Smooth muscle cell (in vitro differentiated cells): ENCODE measurements around the gene PLD2. TPM values are rescaled to one million over a fixed set of nuclear protein-coding genes. Genes with fewer than 3 reads are reported as not detected.
A peak's percentile ranks its signal among the peaks of the same experiment; 100 is the strongest.

Source experiments
- DNase-seq: peaks from one replicate; lab custom pipeline; 2025; ENCODE audit not compliant: unreplicated experiment; lab: John Stamatoyannopoulos, UW
- H2AFZ ChIP-seq: fragments of 200-600 bp; sonication (generic); 2 replicates; pipeline ENCODE4 v1.6.0; 2016; ENCODE audit warnings: antibody characterized with exemption, low read depth, mild to moderate bottlenecking
- H3F3A ChIP-seq: fragments of 200-600 bp; sonication (generic); 2 replicates; pipeline ENCODE4 v1.6.0; 2017; ENCODE audit warnings: antibody characterized with exemption, low read depth
- H3K27ac ChIP-seq: fragments of 200-600 bp; sonication (generic); 2 replicates; pipeline ENCODE4 v1.5.1; 2016; ENCODE audit warnings: low read depth, mild to moderate bottlenecking
- H3K27me3 ChIP-seq: fragments of 200-600 bp; sonication (generic); 2 replicates; pipeline ENCODE4 v1.6.1; 2016; ENCODE audit warnings: low read depth, mild to moderate bottlenecking
- H3K36me3 ChIP-seq: fragments of 200-600 bp; sonication (generic); 2 replicates; pipeline ENCODE4 v1.5.1; 2016; ENCODE audit warnings: low read depth
- H3K4me1 ChIP-seq: fragments of 200-600 bp; sonication (generic); 2 replicates; pipeline ENCODE4 v1.5.1; 2016; ENCODE audit warnings: low read depth
- H3K4me2 ChIP-seq: fragments of 200-600 bp; sonication (generic); 2 replicates; pipeline ENCODE4 v1.6.0; 2016; ENCODE audit warnings: mild to moderate bottlenecking
- H3K4me3 ChIP-seq: fragments of 200-600 bp; sonication (generic); 2 replicates; pipeline ENCODE4 v1.5.1; 2016; ENCODE audit warnings: mild to moderate bottlenecking
- H3K79me2 ChIP-seq: fragments of 200-600 bp; sonication (generic); 2 replicates; pipeline ENCODE4 v1.6.0; 2016; ENCODE audit warnings: low read depth, mild to moderate bottlenecking
- H3K9ac ChIP-seq: fragments of 200-600 bp; sonication (generic); 2 replicates; pipeline ENCODE4 v1.6.0; 2016; ENCODE audit warnings: low read depth
- H3K9me3 ChIP-seq: fragments of 200-600 bp; sonication (generic); replicated peaks from 2 replicates; pipeline ENCODE4 v1.5.1; 2016; ENCODE audit warnings: low read depth
- H4K20me1 ChIP-seq: fragments of 200-600 bp; sonication (generic); 2 replicates; pipeline ENCODE4 v1.6.0; 2016; ENCODE audit warnings: low read depth
- WGBS: methylation state at CpG from one replicate; pipeline ENCODE4 v1.1.7; 2016; ENCODE audit warnings: low lambda C conversion rate; 5-methylcytosine and 5-hydroxymethylcytosine counted together
- polyA plus RNA-seq: library from polyadenylated mRNA; unstranded; fragments of >200 nt; fragmentation: Nextera tagmentation; extraction: Ambion mirVana; gene quantifications from 2 replicates; pipeline ENCODE4 v1.2.1, GENCODE V29; 2016
- total RNA-seq: library from RNA; depleted of rRNA; stranded (reverse); fragments of >200 nt; gene quantifications from 2 replicates; pipeline ENCODE4 v1.2.3, GENCODE V29; 2014
- TF ChIP-seq, protein P1 (sequence below): fragments of 200-600 bp; sonication (generic); IDR thresholded peaks from 2 replicates; pipeline ENCODE4 v1.5.1; 2017; ENCODE audit warnings: borderline replicate concordance, mild to moderate bottlenecking, antibody characterized with exemption; ENCODE audit not compliant: insufficient read depth, poor library complexity, severe bottlenecking

PLD2 gene
- total and polyA plus RNA-seq, 2 experiments from 2014 or later: 9.9 to 20.3 TPM

DNA sequence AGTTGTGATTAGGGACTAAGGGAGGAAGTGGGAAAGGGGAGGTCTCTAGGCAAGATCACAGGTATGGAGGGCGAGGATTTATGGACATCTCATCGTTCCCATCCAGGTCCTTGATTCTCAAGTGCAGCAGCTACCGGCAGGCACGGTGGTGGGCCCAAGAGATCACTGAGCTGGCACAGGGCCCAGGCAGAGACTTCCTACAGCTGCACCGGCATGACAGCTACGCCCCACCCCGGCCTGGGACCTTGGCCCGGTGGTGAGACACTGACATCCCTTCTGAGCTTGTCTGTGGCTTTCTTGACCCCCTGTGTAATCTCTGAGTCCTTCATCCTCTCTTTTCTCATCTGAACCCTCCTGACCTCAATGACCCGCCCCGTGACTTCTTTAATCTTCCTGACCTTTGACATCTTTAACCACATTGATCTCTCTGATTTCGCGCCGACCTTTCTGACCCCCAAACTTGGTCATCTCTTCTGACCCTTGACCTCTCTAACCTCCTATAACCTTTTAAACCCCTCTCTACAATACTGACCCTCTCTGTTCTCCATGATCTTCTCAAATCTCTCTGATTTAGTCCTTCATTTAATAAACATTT, 3.8 kb downstream of the PLD2 start:
- Histone ChIP-seq H2AFZ (no peak overlapping the region), H3K4me1 (peaks cover 10% of the 10 kb centered on the region), H3K27ac (no peak overlapping the region), H3K27me3 (no peaks in the 10 kb centered on the region), H3F3A (no peaks in the 10 kb centered on the region), H3K9ac (no peak overlapping the region), H3K4me3 (no peak overlapping the region), H4K20me1 (no peaks in the 10 kb centered on the region), H3K4me2 (no peak overlapping the region), H3K79me2 (no peaks in the 10 kb centered on the region), H3K9me3 (no peaks in the 10 kb centered on the region), H3K36me3 (no peaks in the 10 kb centered on the region)
- TF ChIP-seq, protein P1, sequence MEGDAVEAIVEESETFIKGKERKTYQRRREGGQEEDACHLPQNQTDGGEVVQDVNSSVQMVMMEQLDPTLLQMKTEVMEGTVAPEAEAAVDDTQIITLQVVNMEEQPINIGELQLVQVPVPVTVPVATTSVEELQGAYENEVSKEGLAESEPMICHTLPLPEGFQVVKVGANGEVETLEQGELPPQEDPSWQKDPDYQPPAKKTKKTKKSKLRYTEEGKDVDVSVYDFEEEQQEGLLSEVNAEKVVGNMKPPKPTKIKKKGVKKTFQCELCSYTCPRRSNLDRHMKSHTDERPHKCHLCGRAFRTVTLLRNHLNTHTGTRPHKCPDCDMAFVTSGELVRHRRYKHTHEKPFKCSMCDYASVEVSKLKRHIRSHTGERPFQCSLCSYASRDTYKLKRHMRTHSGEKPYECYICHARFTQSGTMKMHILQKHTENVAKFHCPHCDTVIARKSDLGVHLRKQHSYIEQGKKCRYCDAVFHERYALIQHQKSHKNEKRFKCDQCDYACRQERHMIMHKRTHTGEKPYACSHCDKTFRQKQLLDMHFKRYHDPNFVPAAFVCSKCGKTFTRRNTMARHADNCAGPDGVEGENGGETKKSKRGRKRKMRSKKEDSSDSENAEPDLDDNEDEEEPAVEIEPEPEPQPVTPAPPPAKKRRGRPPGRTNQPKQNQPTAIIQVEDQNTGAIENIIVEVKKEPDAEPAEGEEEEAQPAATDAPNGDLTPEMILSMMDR: no peak
- 98% methylated on average over 13 of the region's 13 CpGs for WGBS
- no peak for DNase-seq

- H3K36me3 ChIP-seq: no peaks in the 10 kb centered on the region
- TF ChIP-seq, protein P1: no peak
- H3K4me1 ChIP-seq: peaks cover 5% of the 10 kb centered on the region
- H3K9me3 ChIP-seq: no peaks in the 10 kb centered on the region
- DNase-seq: no peak
- H2AFZ ChIP-seq: no peak overlapping the region
- H3K27ac ChIP-seq: no peak overlapping the region
- no peak overlapping the region for H3K4me3 ChIP-seq
- no peaks in the 10 kb centered on the region for H4K20me1 ChIP-seq
- no peak overlapping the region for H3K9ac ChIP-seq
- no peaks in the 10 kb centered on the region for H3K27me3 ChIP-seq
- H3K4me2 ChIP-seq: no peak overlapping the region
- H3F3A ChIP-seq: no peaks in the 10 kb centered on the region
- no peaks in the 10 kb centered on the region for H3K79me2 ChIP-seq
- 94% methylated on average over 12 of the region's 12 CpGs for WGBS
These were observed 4.5 kb downstream of the PLD2 start for GRCh38 chr17:4811471-4811870.

DNA sequence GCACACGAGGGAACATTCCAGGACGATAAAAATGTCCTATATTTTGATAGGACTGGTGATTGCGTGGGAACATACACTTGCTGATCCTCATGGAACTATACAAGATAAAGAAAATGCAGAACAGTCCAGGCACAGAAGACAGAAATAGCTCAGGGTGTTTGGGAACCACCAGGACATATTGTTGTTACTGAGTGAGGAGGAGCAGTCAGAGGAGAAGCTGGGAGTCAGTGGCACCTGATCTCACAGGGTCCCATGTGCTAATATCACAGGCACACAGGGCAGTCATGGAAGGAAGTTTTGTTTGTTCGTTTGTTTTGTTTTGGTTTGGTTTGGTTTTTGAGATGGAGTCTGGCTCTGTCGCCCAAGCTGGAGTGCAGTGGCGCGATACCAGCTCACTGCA, 5.7 kb downstream of the PLD2 start:
- Histone ChIP-seq H3K36me3 (no peaks in the 10 kb centered on the region), H3K27me3 (no peaks in the 10 kb centered on the region), H3K9ac (no peak overlapping the region), H3K27ac (no peak overlapping the region), H3K4me1 (peaks cover 3% of the 10 kb centered on the region), H3K4me3 (no peak overlapping the region), H4K20me1 (no peaks in the 10 kb centered on the region), H2AFZ (no peak overlapping the region), H3K9me3 (no peaks in the 10 kb centered on the region), H3K79me2 (no peaks in the 10 kb centered on the region), H3F3A (no peaks in the 10 kb centered on the region), H3K4me2 (no peak overlapping the region)
- 95% methylated on average over 7 of the region's 7 CpGs for WGBS
- TF ChIP-seq, protein P1: no peak
- no peak for DNase-seq

DNA sequence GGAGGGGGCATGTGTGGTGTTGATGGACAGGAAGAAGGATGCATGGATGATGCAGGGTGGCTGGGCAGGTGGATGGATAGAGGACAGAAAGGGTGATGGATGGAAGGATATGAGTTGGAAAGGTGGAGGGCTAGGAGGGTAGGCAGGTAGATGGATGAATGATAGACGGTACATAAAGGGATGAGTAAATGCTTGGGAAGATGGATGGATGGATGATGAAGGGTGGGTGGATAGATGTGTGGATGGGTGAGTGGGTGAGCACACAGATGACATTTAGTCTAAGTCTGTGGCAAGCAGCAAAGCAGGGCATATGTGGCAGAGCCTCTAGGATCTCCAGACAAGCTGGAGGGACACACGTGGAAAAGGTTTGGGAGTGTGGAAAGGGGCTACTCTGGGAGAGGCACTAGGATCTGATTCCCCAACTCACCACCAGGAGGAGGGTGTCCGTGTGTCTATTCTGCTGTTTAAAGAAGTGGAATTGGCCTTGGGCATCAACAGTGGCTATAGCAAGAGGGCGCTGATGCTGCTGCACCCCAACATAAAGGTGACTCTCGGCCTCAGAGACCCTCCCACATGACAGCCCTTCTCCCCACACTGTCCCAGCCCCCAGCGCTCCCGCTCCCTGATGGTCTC, 8.2 kb downstream of the PLD2 start:
- Histone ChIP-seq H3K27ac (no peak overlapping the region), H3K36me3 (no peaks in the 10 kb centered on the region), H2AFZ (no peak overlapping the region), H3K27me3 (no peaks in the 10 kb centered on the region), H3K9ac (no peak overlapping the region), H3K4me1 (no peaks in the 10 kb centered on the region), H3F3A (no peaks in the 10 kb centered on the region), H3K9me3 (no peaks in the 10 kb centered on the region), H3K79me2 (no peaks in the 10 kb centered on the region), H4K20me1 (no peaks in the 10 kb centered on the region), H3K4me2 (no peak overlapping the region), H3K4me3 (no peak overlapping the region)
- TF ChIP-seq, protein P1: peak; percentile 19
- no peak for DNase-seq
- 87% methylated on average over 7 of the region's 7 CpGs for WGBS
